HepG2 (cell line): ENCODE results near the gene COLGALT1. TPM values are rescaled to one million over a fixed set of nuclear protein-coding genes. Genes with fewer than 3 reads are reported as not detected.

Experiments used
- AHR ChIP-seq: IDR thresholded peaks from 2 replicates; pipeline ENCODE4 v1.6.1; 2018; ENCODE audit warnings: missing genetic modification reagents, missing compliant biosample characterization
- ARID2 ChIP-seq: sonication (generic); formaldehyde crosslinking; IDR thresholded peaks from 2 replicates; pipeline ENCODE4 v1.8.1; 2022; ENCODE audit warnings: mild to moderate bottlenecking, missing genetic modification reagents, borderline replicate concordance
- CHCHD3 ChIP-seq: sonication (generic); formaldehyde crosslinking; IDR thresholded peaks from 2 replicates; pipeline ENCODE4 v1.8.0; 2022; ENCODE audit warnings: mild to moderate bottlenecking, missing genetic modification reagents, moderate library complexity
- JDP2 ChIP-seq: sonication (generic); formaldehyde crosslinking; IDR thresholded peaks from 2 replicates; pipeline ENCODE4 v1.8.1; 2022; ENCODE audit warnings: missing genetic modification reagents, borderline replicate concordance
- KDM5B ChIP-seq: sonication (generic); formaldehyde crosslinking; IDR thresholded peaks from 2 replicates; pipeline ENCODE4 v1.4.0; 2020; ENCODE audit warnings: missing genetic modification reagents, mild to moderate bottlenecking, borderline replicate concordance
- MEIS2 ChIP-seq: sonication (generic); formaldehyde crosslinking; IDR thresholded peaks from 2 replicates; pipeline ENCODE4 v1.9.0; 2021; ENCODE audit warnings: mild to moderate bottlenecking, missing genetic modification reagents
- RARG ChIP-seq: sonication (generic); formaldehyde crosslinking; IDR thresholded peaks from 2 replicates; pipeline ENCODE4 v1.4.0; 2020; ENCODE audit warnings: low read depth, mild to moderate bottlenecking, missing genetic modification reagents
- SAFB2 ChIP-seq: sonication (generic); formaldehyde crosslinking; IDR thresholded peaks from 2 replicates; pipeline ENCODE4 v1.5.1; 2020; ENCODE audit warnings: missing genetic modification reagents, low read depth, mild to moderate bottlenecking, borderline replicate concordance
- TCF7L2 ChIP-seq: IDR thresholded peaks from 2 replicates; pipeline ENCODE4 v1.6.1; 2011; ENCODE audit warnings: mild to moderate bottlenecking, low read depth, low read length, moderate library complexity
- ZBTB38 ChIP-seq: sonication (generic); formaldehyde crosslinking; IDR thresholded peaks from 2 replicates; pipeline ENCODE4 v1.5.1; 2020; ENCODE audit warnings: mild to moderate bottlenecking, missing genetic modification reagents
- ZMYM2 ChIP-seq: sonication (generic); formaldehyde crosslinking; IDR thresholded peaks from 2 replicates; pipeline ENCODE4 v1.8.0; 2022; ENCODE audit warnings: mild to moderate bottlenecking, missing genetic modification reagents
- ZNF484 ChIP-seq: sonication (generic); formaldehyde crosslinking; IDR thresholded peaks from 2 replicates; pipeline ENCODE4 v1.5.1; 2020; ENCODE audit warnings: mild to moderate bottlenecking, low read depth, missing genetic modification reagents, borderline replicate concordance
- ZNF510 ChIP-seq: sonication (generic); formaldehyde crosslinking; IDR thresholded peaks from 2 replicates; pipeline ENCODE4 v1.4.0; 2020; ENCODE audit warnings: low read depth, mild to moderate bottlenecking, missing genetic modification reagents
- ZNF713 ChIP-seq: sonication (generic); formaldehyde crosslinking; IDR thresholded peaks from 2 replicates; pipeline ENCODE4 v1.4.0; 2020; ENCODE audit warnings: mild to moderate bottlenecking, missing genetic modification reagents
- ZNF784 ChIP-seq: sonication (generic); formaldehyde crosslinking; IDR thresholded peaks from 2 replicates; pipeline ENCODE4 v1.5.1; 2020; ENCODE audit warnings: missing genetic modification reagents, mild to moderate bottlenecking, borderline replicate concordance
- ZNF83 ChIP-seq: sonication (generic); formaldehyde crosslinking; IDR thresholded peaks from 2 replicates; pipeline ENCODE4 v1.4.0; 2020; ENCODE audit warnings: missing genetic modification reagents, mild to moderate bottlenecking, borderline replicate concordance
- ZSCAN21 ChIP-seq: sonication (generic); formaldehyde crosslinking; IDR thresholded peaks from 2 replicates; pipeline ENCODE4 v1.8.0; 2022; ENCODE audit warnings: mild to moderate bottlenecking, missing genetic modification reagents, moderate library complexity, borderline replicate concordance
- polyA plus RNA-seq, 8 experiments: library from polyadenylated mRNA; depleted of rRNA in 3 of 8; stranded (reverse) in 7 of 8; unstranded in 1 of 8; fragments of >200 nt; fragmentation: Illumina TruSeq in 4 of 8; extraction: Trizol in 4 of 8; gene quantifications; 2 replicates each; pipeline versions ENCODE4 v1.2.1 to v1.2.3, GENCODE V29; 2011 to 2016; ENCODE audit warnings: low read depth in 4 of 8, missing spikeins in 1 of 8, mixed read lengths in 1 of 8; ENCODE audit not compliant: insufficient read depth in 1 of 8
- total RNA-seq, 5 experiments: library from RNA; depleted of rRNA; stranded (reverse); fragments of >200 nt; fragmentation: Illumina TruSeq; extraction: Trizol; gene quantifications; 2 replicates each; pipeline ENCODE4 v1.2.3, GENCODE V29; 2016; ENCODE audit warnings: low read depth in 1 of 5
- TF ChIP-seq, protein P1 (sequence below): sonication (generic); formaldehyde crosslinking; IDR thresholded peaks from 2 replicates; pipeline ENCODE4 v1.4.0; 2020; ENCODE audit warnings: mild to moderate bottlenecking, missing genetic modification reagents
- TF ChIP-seq, protein P2 (sequence below): IDR thresholded peaks from 2 replicates; pipeline ENCODE4 v1.6.1; 2018; ENCODE audit warnings: missing genetic modification reagents, mild to moderate bottlenecking, missing compliant biosample characterization

Gene COLGALT1
- total and polyA plus RNA-seq, 2 of the 13 experiments (the other 11 are each of a cell fraction or from before 2014, with no cell fraction given) = 58.0 to 211 TPM

GRCh38 chr19:17530586-17530985, 24.9 kb upstream of the COLGALT1 start (continued):
- TF ChIP-seq, protein P1, sequence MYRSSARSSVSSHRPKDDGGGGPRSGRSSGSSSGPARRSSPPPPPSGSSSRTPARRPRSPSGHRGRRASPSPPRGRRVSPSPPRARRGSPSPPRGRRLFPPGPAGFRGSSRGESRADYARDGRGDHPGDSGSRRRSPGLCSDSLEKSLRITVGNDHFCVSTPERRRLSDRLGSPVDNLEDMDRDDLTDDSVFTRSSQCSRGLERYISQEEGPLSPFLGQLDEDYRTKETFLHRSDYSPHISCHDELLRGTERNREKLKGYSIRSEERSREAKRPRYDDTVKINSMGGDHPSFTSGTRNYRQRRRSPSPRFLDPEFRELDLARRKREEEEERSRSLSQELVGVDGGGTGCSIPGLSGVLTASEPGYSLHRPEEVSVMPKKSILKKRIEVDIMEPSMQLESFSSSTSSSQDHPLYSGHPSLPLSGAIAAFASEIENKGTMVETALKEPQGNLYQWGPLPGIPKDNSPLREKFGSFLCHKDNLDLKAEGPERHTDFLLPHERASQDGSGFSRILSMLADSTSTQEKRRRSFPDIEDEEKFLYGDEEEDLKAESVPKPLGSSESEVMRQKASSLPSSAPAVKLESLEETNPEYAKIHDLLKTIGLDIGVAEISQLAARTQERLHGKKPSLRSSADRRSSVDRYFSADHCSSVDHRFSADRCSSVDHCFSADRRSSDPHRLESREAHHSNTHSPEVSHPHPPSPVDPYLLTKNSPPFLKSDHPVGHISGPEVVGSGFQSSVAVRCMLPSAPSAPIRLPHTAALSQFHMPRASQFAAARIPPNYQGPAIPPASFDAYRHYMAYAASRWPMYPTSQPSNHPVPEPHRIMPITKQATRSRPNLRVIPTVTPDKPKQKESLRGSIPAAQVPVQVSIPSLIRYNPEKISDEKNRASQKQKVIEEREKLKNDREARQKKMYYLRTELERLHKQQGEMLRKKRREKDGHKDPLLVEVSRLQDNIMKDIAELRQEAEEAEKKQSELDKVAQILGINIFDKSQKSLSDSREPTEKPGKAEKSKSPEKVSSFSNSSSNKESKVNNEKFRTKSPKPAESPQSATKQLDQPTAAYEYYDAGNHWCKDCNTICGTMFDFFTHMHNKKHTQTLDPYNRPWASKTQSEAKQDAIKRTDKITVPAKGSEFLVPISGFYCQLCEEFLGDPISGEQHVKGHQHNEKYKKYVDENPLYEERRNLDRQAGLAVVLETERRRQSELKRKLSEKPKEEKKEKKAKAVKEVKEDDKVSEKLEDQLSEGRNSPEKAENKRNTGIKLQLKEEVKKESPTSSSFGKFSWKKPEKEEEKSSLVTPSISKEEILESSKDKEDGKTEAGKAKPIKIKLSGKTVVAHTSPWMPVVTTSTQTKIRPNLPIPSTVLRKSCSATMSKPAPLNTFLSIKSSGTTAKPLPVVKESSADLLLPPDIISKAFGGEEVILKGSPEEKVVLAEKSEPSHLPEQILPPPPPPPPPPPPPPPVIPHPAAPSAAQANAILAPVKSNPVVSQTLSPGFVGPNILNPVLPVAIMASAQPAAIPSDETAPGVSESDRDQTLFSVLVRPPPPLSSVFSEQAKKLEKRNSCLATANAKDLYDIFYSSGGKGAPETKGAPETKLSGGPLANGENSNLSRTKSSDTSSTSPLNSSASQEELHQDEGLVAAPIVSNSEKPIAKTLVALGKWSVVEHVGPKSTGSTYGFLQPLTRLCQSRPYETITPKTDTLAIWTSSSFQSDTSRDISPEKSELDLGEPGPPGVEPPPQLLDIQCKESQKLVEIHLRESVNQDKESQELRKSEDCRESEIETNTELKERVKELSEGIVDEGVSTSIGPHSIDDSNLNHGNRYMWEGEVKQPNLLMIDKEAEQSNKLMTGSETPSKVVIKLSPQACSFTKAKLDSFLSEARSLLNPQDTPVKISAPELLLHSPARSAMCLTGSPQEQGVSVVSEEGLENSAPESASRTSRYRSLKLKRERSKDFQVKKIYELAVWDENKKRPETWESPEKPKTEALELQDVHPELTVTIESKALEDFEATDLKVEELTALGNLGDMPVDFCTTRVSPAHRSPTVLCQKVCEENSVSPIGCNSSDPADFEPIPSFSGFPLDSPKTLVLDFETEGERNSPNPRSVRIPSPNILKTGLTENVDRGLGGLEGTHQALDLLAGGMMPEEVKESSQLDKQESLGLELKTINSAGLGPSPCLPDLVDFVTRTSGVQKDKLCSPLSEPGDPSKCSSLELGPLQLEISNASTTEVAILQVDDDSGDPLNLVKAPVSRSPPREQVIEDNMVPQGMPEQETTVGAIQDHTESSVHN (CRISPR knock-in tag) = no peak
- TF ChIP-seq ZMYM2 (CRISPR knock-in tag) (no peak), CHCHD3 (CRISPR knock-in tag) (no peak), ZNF83 (no peak), ZBTB38 (no peak), ZNF484 (no peak), SAFB2 (CRISPR knock-in tag) (no peak), JDP2 (CRISPR knock-in tag) (no peak), KDM5B (CRISPR knock-in tag) (no peak), TCF7L2 (no peak), ZNF713 (CRISPR knock-in tag) (no peak), ARID2 (no peak), ZSCAN21 (CRISPR knock-in tag) (no peak), ZNF510 (no peak), ZNF784 (no peak), AHR (no peak), MEIS2 (CRISPR knock-in tag) (no peak), RARG (CRISPR knock-in tag) (no peak)
- TF ChIP-seq, protein P2, sequence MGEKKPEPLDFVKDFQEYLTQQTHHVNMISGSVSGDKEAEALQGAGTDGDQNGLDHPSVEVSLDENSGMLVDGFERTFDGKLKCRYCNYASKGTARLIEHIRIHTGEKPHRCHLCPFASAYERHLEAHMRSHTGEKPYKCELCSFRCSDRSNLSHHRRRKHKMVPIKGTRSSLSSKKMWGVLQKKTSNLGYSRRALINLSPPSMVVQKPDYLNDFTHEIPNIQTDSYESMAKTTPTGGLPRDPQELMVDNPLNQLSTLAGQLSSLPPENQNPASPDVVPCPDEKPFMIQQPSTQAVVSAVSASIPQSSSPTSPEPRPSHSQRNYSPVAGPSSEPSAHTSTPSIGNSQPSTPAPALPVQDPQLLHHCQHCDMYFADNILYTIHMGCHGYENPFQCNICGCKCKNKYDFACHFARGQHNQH (CRISPR knock-in tag) = no peak
